MM.1S (cell line): ENCODE results near the gene CHN2.

Experiments used
- DNase-seq: peaks from one replicate; pipeline ENCODE4 v3.0.0-alpha.2; 2015
- H2AFZ ChIP-seq: fragments of 300-600 bp; sonication (generic); 2 replicates; pipeline ENCODE4 v1.6.0; 2016; ENCODE audit warnings: antibody characterized with exemption, low read length
- H3F3A ChIP-seq: fragments of 300-600 bp; sonication (generic); 2 replicates; pipeline ENCODE4 v1.6.1; 2016; ENCODE audit warnings: mild to moderate bottlenecking, antibody characterized with exemption, low read length, moderate library complexity, mixed read lengths; ENCODE audit not compliant: insufficient read depth
- H3K27ac ChIP-seq: fragments of 300-600 bp; sonication (generic); 2 replicates; pipeline ENCODE4 v1.5.1; 2016; ENCODE audit warnings: mild to moderate bottlenecking, low read length
- H3K27me3 ChIP-seq: fragments of 300-600 bp; sonication (generic); replicated peaks from 2 replicates; pipeline ENCODE4 v1.6.0; 2016; ENCODE audit warnings: low read length; ENCODE audit not compliant: insufficient read depth
- H3K36me3 ChIP-seq: fragments of 300-600 bp; sonication (generic); replicated peaks from 2 replicates; pipeline ENCODE4 v1.6.1; 2016; ENCODE audit warnings: mild to moderate bottlenecking, low read length, mixed read lengths; ENCODE audit not compliant: insufficient read depth
- H3K4me1 ChIP-seq: fragments of 300-600 bp; sonication (generic); 2 replicates; pipeline ENCODE4 v1.6.1; 2016; ENCODE audit warnings: low read length, mixed read lengths
- H3K4me2 ChIP-seq: fragments of 300-600 bp; sonication (generic); 2 replicates; pipeline ENCODE4 v1.6.0; 2016; ENCODE audit warnings: low read depth, low read length
- H3K4me3 ChIP-seq: fragments of 300-600 bp; sonication (generic); 2 replicates; pipeline ENCODE4 v1.5.1; 2016; ENCODE audit warnings: low read length, mixed read lengths
- H3K79me2 ChIP-seq: fragments of 300-600 bp; sonication (generic); 2 replicates; pipeline ENCODE4 v1.6.1; 2016; ENCODE audit warnings: mixed run types, low read length, mixed read lengths
- H3K9ac ChIP-seq: fragments of 300-600 bp; sonication (generic); 2 replicates; pipeline ENCODE4 v1.6.1; 2016; ENCODE audit warnings: low read length, mixed read lengths
- H3K9me2 ChIP-seq: fragments of 300-600 bp; sonication (generic); replicated peaks from 2 replicates; pipeline ENCODE4 v1.6.1; 2016; ENCODE audit warnings: mild to moderate bottlenecking, low read length, mixed read lengths; ENCODE audit not compliant: insufficient read depth
- H3K9me3 ChIP-seq: fragments of 300-600 bp; sonication (generic); replicated peaks from 2 replicates; pipeline ENCODE4 v1.6.1; 2016; ENCODE audit warnings: mild to moderate bottlenecking, low read length, mixed read lengths; ENCODE audit not compliant: insufficient read depth
- H4K20me1 ChIP-seq: fragments of 300-600 bp; sonication (generic); 2 replicates; pipeline ENCODE4 v1.6.1; 2016; ENCODE audit warnings: mild to moderate bottlenecking, low read length, moderate library complexity, mixed read lengths; ENCODE audit not compliant: insufficient read depth
- CTCF ChIP-seq: fragments of 300-600 bp; sonication (generic); IDR thresholded peaks from 2 replicates; pipeline ENCODE4 v1.5.1; 2016; ENCODE audit warnings: antibody characterized with exemption, low read length, mixed read lengths
- EZH2 ChIP-seq: fragments of 300-600 bp; sonication (generic); optimal IDR thresholded peaks from 2 replicates; pipeline ENCODE3; 2017; ENCODE audit warnings: low read depth, mild to moderate bottlenecking, antibody characterized with exemption, low read length, mixed read lengths
- EZH2phosphoT487 ChIP-seq: fragments of 300-600 bp; sonication (generic); IDR thresholded peaks from 2 replicates; pipeline ENCODE4 v1.6.1; 2018; ENCODE audit warnings: antibody characterized with exemption, low read length

The CHN2 gene

GRCh38 chr7:29328045-29328444 is 133.5 kb downstream of the CHN2 start:
- no peaks in the 10 kb centered on the region for H3K9me3 ChIP-seq
- H3K4me2 ChIP-seq: no peak overlapping the region
- no peak for DNase-seq
- H4K20me1 ChIP-seq: no peaks in the 10 kb centered on the region
- TF ChIP-seq EZH2phosphoT487 (no peak), CTCF (no peak), EZH2 (no peak)
- no peak overlapping the region for H2AFZ ChIP-seq
- H3K36me3 ChIP-seq: no peaks in the 10 kb centered on the region
- no peaks in the 10 kb centered on the region for H3F3A ChIP-seq
- H3K27ac ChIP-seq: no peak overlapping the region
- no peaks in the 10 kb centered on the region for H3K79me2 ChIP-seq
- H3K4me3 ChIP-seq: no peak overlapping the region
- no peaks in the 10 kb centered on the region for H3K27me3 ChIP-seq
- no peaks in the 10 kb centered on the region for H3K9me2 ChIP-seq
- H3K9ac ChIP-seq: no peak overlapping the region
- H3K4me1 ChIP-seq: 0 out of 2 replicates have a peak, but pooled peaks cover 5% of the 10 kb centered on the region

GRCh38 chr7:29328811-29329210 is 134.2 kb downstream of the CHN2 start:
- H3K4me1 ChIP-seq: 0 out of 2 replicates have a peak, but pooled peaks cover 5% of the 10 kb centered on the region
- no peaks in the 10 kb centered on the region for H3K9me3 ChIP-seq
- DNase-seq: no peak
- H4K20me1 ChIP-seq: no peaks in the 10 kb centered on the region
- no peaks in the 10 kb centered on the region for H3K36me3 ChIP-seq
- H2AFZ ChIP-seq: no peak overlapping the region
- no peak overlapping the region for H3K27ac ChIP-seq
- TF ChIP-seq EZH2phosphoT487 (no peak), CTCF (no peak), EZH2 (no peak)
- H3K4me2 ChIP-seq: no peak overlapping the region
- H3K27me3 ChIP-seq: no peaks in the 10 kb centered on the region
- H3K79me2 ChIP-seq: no peaks in the 10 kb centered on the region
- H3K9ac ChIP-seq: no peak overlapping the region
- no peaks in the 10 kb centered on the region for H3K9me2 ChIP-seq
- H3F3A ChIP-seq: no peaks in the 10 kb centered on the region
- no peak overlapping the region for H3K4me3 ChIP-seq

DNA sequence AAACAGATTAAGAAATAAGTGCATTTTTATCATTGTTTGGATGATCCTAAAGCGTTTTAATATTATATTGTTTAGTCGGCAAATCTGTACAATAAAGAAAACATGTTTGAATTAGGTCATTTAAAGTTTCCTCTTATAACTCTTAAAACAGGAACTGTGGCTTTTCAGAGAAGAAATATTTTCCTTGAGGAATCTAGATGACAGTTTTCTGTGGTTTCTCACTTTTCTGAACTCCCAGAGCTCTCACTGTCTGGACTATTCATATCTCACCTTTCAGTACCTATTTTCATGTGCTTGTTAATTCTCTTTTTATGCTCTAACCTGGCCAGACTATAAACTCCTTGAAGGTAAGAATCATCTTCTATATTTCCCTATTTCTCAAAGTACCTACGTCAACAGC is 135.1 kb downstream of the CHN2 start:
- Histone ChIP-seq H4K20me1 (no peaks in the 10 kb centered on the region), H3K4me3 (no peak overlapping the region), H3K9me3 (no peaks in the 10 kb centered on the region), H3K79me2 (no peaks in the 10 kb centered on the region), H3F3A (no peaks in the 10 kb centered on the region), H3K36me3 (no peaks in the 10 kb centered on the region), H3K27me3 (no peaks in the 10 kb centered on the region), H3K4me2 (no peak overlapping the region), H3K9me2 (no peaks in the 10 kb centered on the region), H2AFZ (no peak overlapping the region), H3K27ac (no peak overlapping the region), H3K4me1 (0 out of 2 replicates have a peak, but pooled peaks cover 5% of the 10 kb centered on the region), H3K9ac (no peak overlapping the region)
- no peak for DNase-seq
- TF ChIP-seq EZH2phosphoT487 (no peak), EZH2 (no peak), CTCF (no peak)

GRCh38 chr7:29330136-29330535 is 135.6 kb downstream of the CHN2 start:
- H2AFZ ChIP-seq: no peak overlapping the region
- H3K4me1 ChIP-seq: 0 out of 2 replicates have a peak, but pooled peaks cover 5% of the 10 kb centered on the region
- no peaks in the 10 kb centered on the region for H3K9me2 ChIP-seq
- no peak overlapping the region for H3K27ac ChIP-seq
- H3K27me3 ChIP-seq: no peaks in the 10 kb centered on the region
- no peaks in the 10 kb centered on the region for H3F3A ChIP-seq
- no peaks in the 10 kb centered on the region for H3K36me3 ChIP-seq
- DNase-seq: no peak
- no peak overlapping the region for H3K4me2 ChIP-seq
- H3K79me2 ChIP-seq: no peaks in the 10 kb centered on the region
- H4K20me1 ChIP-seq: no peaks in the 10 kb centered on the region
- TF ChIP-seq CTCF: no peak
- no peak for TF ChIP-seq EZH2phosphoT487
- no peak for TF ChIP-seq EZH2
- H3K4me3 ChIP-seq: no peak overlapping the region
- no peak overlapping the region for H3K9ac ChIP-seq
- no peaks in the 10 kb centered on the region for H3K9me3 ChIP-seq
